ENCODE data around the gene HCST.

HCST gene

DNA sequence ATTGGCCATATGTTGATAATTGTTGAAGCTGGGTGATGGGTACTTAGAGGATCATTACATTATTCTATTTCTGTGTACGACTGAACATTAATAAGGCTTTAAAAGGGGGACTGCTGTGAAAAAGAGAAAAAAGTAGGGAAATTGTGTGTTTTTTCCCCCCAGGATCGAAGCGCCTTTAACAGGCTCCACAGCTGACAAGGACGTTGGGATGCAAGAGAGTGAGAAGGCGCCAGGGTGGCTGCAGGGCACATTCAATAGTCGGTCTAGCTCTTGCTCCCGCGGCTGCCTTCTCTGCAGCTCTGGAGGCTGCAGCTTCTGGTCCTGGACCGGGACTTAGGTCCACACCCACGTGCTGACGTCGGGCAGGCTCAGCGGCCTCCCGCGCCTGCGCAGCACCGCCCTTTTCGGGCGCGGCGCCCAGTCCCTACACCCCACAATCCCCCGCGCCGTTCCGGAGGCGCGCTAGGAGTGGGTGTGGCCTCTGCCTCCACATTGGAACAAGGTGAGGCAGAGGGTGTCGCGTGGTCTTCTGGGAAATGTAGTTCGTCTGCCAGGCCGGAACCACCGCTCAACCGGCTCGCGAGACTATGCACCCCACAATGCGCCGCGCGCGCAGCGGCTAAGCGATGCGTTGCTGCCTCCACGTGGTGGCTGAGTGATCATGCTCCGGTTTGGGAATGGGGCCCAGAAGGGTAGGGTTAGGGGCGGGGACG is 29.0 kb downstream of the HCST start (continued):
- TF ChIP-seq, protein P1, sequence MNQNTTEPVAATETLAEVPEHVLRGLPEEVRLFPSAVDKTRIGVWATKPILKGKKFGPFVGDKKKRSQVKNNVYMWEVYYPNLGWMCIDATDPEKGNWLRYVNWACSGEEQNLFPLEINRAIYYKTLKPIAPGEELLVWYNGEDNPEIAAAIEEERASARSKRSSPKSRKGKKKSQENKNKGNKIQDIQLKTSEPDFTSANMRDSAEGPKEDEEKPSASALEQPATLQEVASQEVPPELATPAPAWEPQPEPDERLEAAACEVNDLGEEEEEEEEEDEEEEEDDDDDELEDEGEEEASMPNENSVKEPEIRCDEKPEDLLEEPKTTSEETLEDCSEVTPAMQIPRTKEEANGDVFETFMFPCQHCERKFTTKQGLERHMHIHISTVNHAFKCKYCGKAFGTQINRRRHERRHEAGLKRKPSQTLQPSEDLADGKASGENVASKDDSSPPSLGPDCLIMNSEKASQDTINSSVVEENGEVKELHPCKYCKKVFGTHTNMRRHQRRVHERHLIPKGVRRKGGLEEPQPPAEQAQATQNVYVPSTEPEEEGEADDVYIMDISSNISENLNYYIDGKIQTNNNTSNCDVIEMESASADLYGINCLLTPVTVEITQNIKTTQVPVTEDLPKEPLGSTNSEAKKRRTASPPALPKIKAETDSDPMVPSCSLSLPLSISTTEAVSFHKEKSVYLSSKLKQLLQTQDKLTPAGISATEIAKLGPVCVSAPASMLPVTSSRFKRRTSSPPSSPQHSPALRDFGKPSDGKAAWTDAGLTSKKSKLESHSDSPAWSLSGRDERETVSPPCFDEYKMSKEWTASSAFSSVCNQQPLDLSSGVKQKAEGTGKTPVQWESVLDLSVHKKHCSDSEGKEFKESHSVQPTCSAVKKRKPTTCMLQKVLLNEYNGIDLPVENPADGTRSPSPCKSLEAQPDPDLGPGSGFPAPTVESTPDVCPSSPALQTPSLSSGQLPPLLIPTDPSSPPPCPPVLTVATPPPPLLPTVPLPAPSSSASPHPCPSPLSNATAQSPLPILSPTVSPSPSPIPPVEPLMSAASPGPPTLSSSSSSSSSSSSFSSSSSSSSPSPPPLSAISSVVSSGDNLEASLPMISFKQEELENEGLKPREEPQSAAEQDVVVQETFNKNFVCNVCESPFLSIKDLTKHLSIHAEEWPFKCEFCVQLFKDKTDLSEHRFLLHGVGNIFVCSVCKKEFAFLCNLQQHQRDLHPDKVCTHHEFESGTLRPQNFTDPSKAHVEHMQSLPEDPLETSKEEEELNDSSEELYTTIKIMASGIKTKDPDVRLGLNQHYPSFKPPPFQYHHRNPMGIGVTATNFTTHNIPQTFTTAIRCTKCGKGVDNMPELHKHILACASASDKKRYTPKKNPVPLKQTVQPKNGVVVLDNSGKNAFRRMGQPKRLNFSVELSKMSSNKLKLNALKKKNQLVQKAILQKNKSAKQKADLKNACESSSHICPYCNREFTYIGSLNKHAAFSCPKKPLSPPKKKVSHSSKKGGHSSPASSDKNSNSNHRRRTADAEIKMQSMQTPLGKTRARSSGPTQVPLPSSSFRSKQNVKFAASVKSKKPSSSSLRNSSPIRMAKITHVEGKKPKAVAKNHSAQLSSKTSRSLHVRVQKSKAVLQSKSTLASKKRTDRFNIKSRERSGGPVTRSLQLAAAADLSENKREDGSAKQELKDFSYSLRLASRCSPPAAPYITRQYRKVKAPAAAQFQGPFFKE (tag by site-specific recombination; IDR thresholded peaks at IDR 0.05; ENCODE audit: borderline replicate concordance) = no peak
- TF ChIP-seq, protein P2, sequence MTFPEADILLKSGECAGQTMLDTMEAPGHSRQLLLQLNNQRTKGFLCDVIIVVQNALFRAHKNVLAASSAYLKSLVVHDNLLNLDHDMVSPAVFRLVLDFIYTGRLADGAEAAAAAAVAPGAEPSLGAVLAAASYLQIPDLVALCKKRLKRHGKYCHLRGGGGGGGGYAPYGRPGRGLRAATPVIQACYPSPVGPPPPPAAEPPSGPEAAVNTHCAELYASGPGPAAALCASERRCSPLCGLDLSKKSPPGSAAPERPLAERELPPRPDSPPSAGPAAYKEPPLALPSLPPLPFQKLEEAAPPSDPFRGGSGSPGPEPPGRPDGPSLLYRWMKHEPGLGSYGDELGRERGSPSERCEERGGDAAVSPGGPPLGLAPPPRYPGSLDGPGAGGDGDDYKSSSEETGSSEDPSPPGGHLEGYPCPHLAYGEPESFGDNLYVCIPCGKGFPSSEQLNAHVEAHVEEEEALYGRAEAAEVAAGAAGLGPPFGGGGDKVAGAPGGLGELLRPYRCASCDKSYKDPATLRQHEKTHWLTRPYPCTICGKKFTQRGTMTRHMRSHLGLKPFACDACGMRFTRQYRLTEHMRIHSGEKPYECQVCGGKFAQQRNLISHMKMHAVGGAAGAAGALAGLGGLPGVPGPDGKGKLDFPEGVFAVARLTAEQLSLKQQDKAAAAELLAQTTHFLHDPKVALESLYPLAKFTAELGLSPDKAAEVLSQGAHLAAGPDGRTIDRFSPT (tag by site-specific recombination; IDR thresholded peaks at IDR 0.05) = no peak
- peak; percentile 15; the same call in 1 of the 2 replicates for TF ChIP-seq ZBTB21 (tag by site-specific recombination; IDR thresholded peaks at IDR 0.05)
- peak; percentile 98 for TF ChIP-seq SP2 (tag by site-specific recombination; IDR thresholded peaks at IDR 0.05)
- TF ChIP-seq ZBTB20 (tag by site-specific recombination; IDR thresholded peaks at IDR 0.05) = peak; percentile 51; the same call in 1 of the 2 replicates
- peak; percentile 96 for TF ChIP-seq KLF1 (tag by site-specific recombination; IDR thresholded peaks at IDR 0.05)
- no peak for TF ChIP-seq ZNF791 (tag by site-specific recombination; IDR thresholded peaks at IDR 0.05)
- no peak for TF ChIP-seq ZNF521 (tag by site-specific recombination; IDR thresholded peaks at IDR 0.05)
- TF ChIP-seq ZBTB8A (tag by site-specific recombination; IDR thresholded peaks at IDR 0.05) = peak; percentile 100
- TF ChIP-seq, protein P3, sequence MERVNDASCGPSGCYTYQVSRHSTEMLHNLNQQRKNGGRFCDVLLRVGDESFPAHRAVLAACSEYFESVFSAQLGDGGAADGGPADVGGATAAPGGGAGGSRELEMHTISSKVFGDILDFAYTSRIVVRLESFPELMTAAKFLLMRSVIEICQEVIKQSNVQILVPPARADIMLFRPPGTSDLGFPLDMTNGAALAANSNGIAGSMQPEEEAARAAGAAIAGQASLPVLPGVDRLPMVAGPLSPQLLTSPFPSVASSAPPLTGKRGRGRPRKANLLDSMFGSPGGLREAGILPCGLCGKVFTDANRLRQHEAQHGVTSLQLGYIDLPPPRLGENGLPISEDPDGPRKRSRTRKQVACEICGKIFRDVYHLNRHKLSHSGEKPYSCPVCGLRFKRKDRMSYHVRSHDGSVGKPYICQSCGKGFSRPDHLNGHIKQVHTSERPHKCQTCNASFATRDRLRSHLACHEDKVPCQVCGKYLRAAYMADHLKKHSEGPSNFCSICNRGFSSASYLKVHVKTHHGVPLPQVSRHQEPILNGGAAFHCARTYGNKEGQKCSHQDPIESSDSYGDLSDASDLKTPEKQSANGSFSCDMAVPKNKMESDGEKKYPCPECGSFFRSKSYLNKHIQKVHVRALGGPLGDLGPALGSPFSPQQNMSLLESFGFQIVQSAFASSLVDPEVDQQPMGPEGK (tag by site-specific recombination; IDR thresholded peaks at IDR 0.05) = peak; percentile 46
- no peak for TF ChIP-seq ZNF529 (tag by site-specific recombination; IDR thresholded peaks at IDR 0.05; ENCODE audit: insufficient replicate concordance)
- TF ChIP-seq ZNF600 (tag by site-specific recombination; IDR thresholded peaks at IDR 0.05) = peak; percentile 93
- TF ChIP-seq ZNF239 (tag by site-specific recombination; IDR thresholded peaks at IDR 0.05) = no peak
- no peak for TF ChIP-seq HOXA7 (CRISPR knock-in tag; IDR thresholded peaks at IDR 0.05; ENCODE audit: borderline replicate concordance)
- TF ChIP-seq ZNF114 (tag by site-specific recombination; IDR thresholded peaks at IDR 0.05) = no peak
- TF ChIP-seq, protein P4, sequence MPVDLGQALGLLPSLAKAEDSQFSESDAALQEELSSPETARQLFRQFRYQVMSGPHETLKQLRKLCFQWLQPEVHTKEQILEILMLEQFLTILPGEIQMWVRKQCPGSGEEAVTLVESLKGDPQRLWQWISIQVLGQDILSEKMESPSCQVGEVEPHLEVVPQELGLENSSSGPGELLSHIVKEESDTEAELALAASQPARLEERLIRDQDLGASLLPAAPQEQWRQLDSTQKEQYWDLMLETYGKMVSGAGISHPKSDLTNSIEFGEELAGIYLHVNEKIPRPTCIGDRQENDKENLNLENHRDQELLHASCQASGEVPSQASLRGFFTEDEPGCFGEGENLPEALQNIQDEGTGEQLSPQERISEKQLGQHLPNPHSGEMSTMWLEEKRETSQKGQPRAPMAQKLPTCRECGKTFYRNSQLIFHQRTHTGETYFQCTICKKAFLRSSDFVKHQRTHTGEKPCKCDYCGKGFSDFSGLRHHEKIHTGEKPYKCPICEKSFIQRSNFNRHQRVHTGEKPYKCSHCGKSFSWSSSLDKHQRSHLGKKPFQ (tag by site-specific recombination; IDR thresholded peaks at IDR 0.05) = no peak
- TF ChIP-seq ZNF132 (tag by site-specific recombination; IDR thresholded peaks at IDR 0.05; ENCODE audit: borderline replicate concordance) = no peak
- no peak for TF ChIP-seq ZSCAN16 (tag by site-specific recombination; IDR thresholded peaks at IDR 0.05)
- TF ChIP-seq ZNF843 (tag by site-specific recombination; IDR thresholded peaks at IDR 0.05) = peak; percentile 72; the same call in 1 of the 2 replicates
- TF ChIP-seq, protein P5, sequence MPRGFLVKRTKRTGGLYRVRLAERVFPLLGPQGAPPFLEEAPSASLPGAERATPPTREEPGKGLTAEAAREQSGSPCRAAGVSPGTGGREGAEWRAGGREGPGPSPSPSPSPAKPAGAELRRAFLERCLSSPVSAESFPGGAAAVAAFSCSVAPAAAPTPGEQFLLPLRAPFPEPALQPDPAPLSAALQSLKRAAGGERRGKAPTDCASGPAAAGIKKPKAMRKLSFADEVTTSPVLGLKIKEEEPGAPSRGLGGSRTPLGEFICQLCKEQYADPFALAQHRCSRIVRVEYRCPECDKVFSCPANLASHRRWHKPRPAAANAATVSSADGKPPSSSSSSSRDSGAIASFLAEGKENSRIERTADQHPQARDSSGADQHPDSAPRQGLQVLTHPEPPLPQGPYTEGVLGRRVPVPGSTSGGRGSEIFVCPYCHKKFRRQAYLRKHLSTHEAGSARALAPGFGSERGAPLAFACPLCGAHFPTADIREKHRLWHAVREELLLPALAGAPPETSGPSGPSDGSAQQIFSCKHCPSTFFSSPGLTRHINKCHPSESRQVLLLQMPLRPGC (tag by site-specific recombination; IDR thresholded peaks at IDR 0.05) = peak; percentile 70; the same call in 1 of the 2 replicates
- no peak for TF ChIP-seq ZNF169 (tag by site-specific recombination; IDR thresholded peaks at IDR 0.05)
- no peak for TF ChIP-seq ZNF623 (tag by site-specific recombination; IDR thresholded peaks at IDR 0.05)
- TF ChIP-seq, protein P6, sequence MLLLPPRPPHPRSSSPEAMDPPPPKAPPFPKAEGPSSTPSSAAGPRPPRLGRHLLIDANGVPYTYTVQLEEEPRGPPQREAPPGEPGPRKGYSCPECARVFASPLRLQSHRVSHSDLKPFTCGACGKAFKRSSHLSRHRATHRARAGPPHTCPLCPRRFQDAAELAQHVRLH (tag by site-specific recombination; IDR thresholded peaks at IDR 0.05) = peak; percentile 98
- no peak for TF ChIP-seq ZNF544 (tag by site-specific recombination; IDR thresholded peaks at IDR 0.05)
- TF ChIP-seq ZNF24 (tag by site-specific recombination; IDR thresholded peaks at IDR 0.05) = peak; percentile 55; the same call in 1 of the 2 replicates
- TF ChIP-seq ZNF324 (tag by site-specific recombination; IDR thresholded peaks at IDR 0.05) = peak; percentile 91
- TF ChIP-seq GLI4 (tag by site-specific recombination; IDR thresholded peaks at IDR 0.05) = no peak

All from HEK293 (cell line).